ENCODE results near the gene MYO5C. TPM values are rescaled to one million over a fixed set of nuclear protein-coding genes. Genes with fewer than 3 reads are reported as not detected.

MYO5C gene
- total and polyA plus RNA-seq, 2 of the 4 experiments (the other 2 are of a cell fraction): under 0.01 to 0.03 TPM

GRCh38 chr15:52162260-52162659, 133.3 kb downstream of the MYO5C start:
- H4K5ac ChIP-seq (ENCODE audit: low read depth, low read length): no peak overlapping the region
- H3K23ac ChIP-seq (ENCODE audit: low read depth, low read length): no peak overlapping the region
- H2BK5ac ChIP-seq (ENCODE audit: low read depth, low read length, poor library complexity, severe bottlenecking): peak overlapping the region; percentile 95
- POLR2A ChIA-PET (ENCODE audit: unreplicated experiment): interaction anchor here (0.6 kb wide), 2 partner anchors 15 to 69 kb away, joined by 3 read pairs; no protein-coding TSS in a partner anchor
- H2AFZ ChIP-seq (replicated peaks; ENCODE audit: low read length, poor library complexity): no peak overlapping the region
- H3K9me1 ChIP-seq (ENCODE audit: insufficient read depth, low read length): peaks cover 24% of the 10 kb centered on the region
- no peak overlapping the region for H3K9ac ChIP-seq (ENCODE audit: low read depth, low read length)
- H3K27me3 ChIP-seq (ENCODE audit: control insufficient read depth, insufficient read depth, low read length): no peaks in the 10 kb centered on the region
- H2AK5ac ChIP-seq (ENCODE audit: low read depth, low read length): no peak overlapping the region
- no peak overlapping the region; the same call in 1 of the 2 replicates for H4K91ac ChIP-seq (ENCODE audit: insufficient read depth, low read depth, low read length)
- peaks cover 5% of the 10 kb centered on the region; the same call in 1 of the 2 replicates for H3K36me3 ChIP-seq (ENCODE audit: control insufficient read depth, insufficient read depth, low read length)
- no peak overlapping the region for H2AK9ac ChIP-seq (replicated peaks; ENCODE audit: low read depth, low read length, poor library complexity)
- peak overlapping the region; percentile 83 to 96; a peak in 3 of 4 replicates for H4K8ac ChIP-seq (ENCODE audit: low read depth in 2 of 2, low read length in 2 of 2)
- H3K9me3 ChIP-seq (ENCODE audit: control insufficient read depth, insufficient read depth, low read length): peaks cover 2% of the 10 kb centered on the region; the same call in 1 of the 2 replicates
- DNase-seq (peak; percentile 91), ATAC-seq (ENCODE audit: low read depth) (peak; percentile 93)
- H2BK15ac ChIP-seq (ENCODE audit: low read depth, low read length): no peak overlapping the region
- H3K56ac ChIP-seq (ENCODE audit: extremely low read depth, insufficient read depth, low read length): peak overlapping the region; percentile 66; the same call in 1 of the 2 replicates
- H3K18ac ChIP-seq (ENCODE audit: low read depth, low read length): no peak overlapping the region; the same call in 1 of the 2 replicates
- H4K20me1 ChIP-seq (ENCODE audit: insufficient read depth, low read length): no peaks in the 10 kb centered on the region; the same call in 1 of the 2 replicates
- intact Hi-C loops (cut with micrococcal nuclease): loop anchor here (2.0 kb wide), 1 partner anchor 15 kb away; no protein-coding TSS in a partner anchor
- peaks cover 16% of the 10 kb centered on the region for H3K4me1 ChIP-seq (ENCODE audit: control insufficient read depth, insufficient read depth, low read length)
- BruUV-seq (replicated peaks): no TSS peak
- H3K4me3 ChIP-seq (ENCODE audit: insufficient read depth, low read depth, low read length): no peak overlapping the region
- dilution Hi-C loops (cut with HindIII; ENCODE audit: low sequenced_read_pairs, unreplicated experiment): no loop called here
- H3K4me2 ChIP-seq (ENCODE audit: low read depth, low read length): peak overlapping the region; percentile 84; the same call in 1 of the 2 replicates
- peak; percentile 26; the same call in 1 of the 2 replicates for TF ChIP-seq FOS (IDR thresholded peaks at IDR 0.05; ENCODE audit: low read depth, low read length)
- TF ChIP-seq CEBPB (IDR thresholded peaks at IDR 0.05; ENCODE audit: low read depth, low read length): peak; percentile 74
- TF ChIP-seq MXI1 (IDR thresholded peaks at IDR 0.05; ENCODE audit: borderline replicate concordance, low read depth, low read length): no peak
- H3K27ac ChIP-seq (ENCODE audit: insufficient read depth, low read length): peak overlapping the region; percentile 97; the same call in 1 of the 2 replicates
- in situ Hi-C loops (cut with MboI; ENCODE audit: low sequenced_read_pairs): no loop called here
- H3K14ac ChIP-seq (replicated peaks; ENCODE audit: low read depth, low read length): peak overlapping the region; percentile 65; the same call in 1 of the 2 replicates
- CTCF ChIA-PET: interaction anchor here (0.9 kb wide), 1 partner anchor 46 kb away, joined by 5 read pairs; no protein-coding TSS in a partner anchor
- no peak overlapping the region; the same call in 1 of the 2 replicates for H2BK20ac ChIP-seq (ENCODE audit: low read depth, low read length)
- peak overlapping the region; percentile 96 for H3K4ac ChIP-seq (ENCODE audit: low read depth, low read length)
- H2BK120ac ChIP-seq (ENCODE audit: low read depth, low read length): peak overlapping the region; percentile 94; the same call in 1 of the 2 replicates
- peaks cover 18 to 47% of the 10 kb centered on the region in 2 experiments; a peak in 3 of 4 replicates for H3K79me1 ChIP-seq (ENCODE audit: low read depth in 1 of 2, low read length in 2 of 2)
- WGBS, 2 experiments (ENCODE audit: extremely low coverage in 2 of 2, insufficient read length in 1 of 2): no CpG with 5 or more reads among the region's 4 CpGs
